T-helper 2 cell treated with Interferon-gamma antibody and Interleukin-4, amounts not matched to agents 100 ng/mL and 5 ng/mL, for 36 hours (primary cell): ENCODE data around the gene UBE2U. TPM values are rescaled to one million over a fixed set of nuclear protein-coding genes. Genes with fewer than 3 reads are reported as not detected.

ENCODE experiments used
- intact Hi-C: fragments of 100-400 bp; cut with micrococcal nuclease; formaldehyde crosslinking; loops from one replicate; pipeline ENCODE4 v1.15.1; 2023
- total RNA-seq: library from RNA; stranded (reverse); gene quantifications from 2 replicates; pipeline ENCODE4 v1.2.3, GENCODE V29; 2022

Gene UBE2U, protein sequence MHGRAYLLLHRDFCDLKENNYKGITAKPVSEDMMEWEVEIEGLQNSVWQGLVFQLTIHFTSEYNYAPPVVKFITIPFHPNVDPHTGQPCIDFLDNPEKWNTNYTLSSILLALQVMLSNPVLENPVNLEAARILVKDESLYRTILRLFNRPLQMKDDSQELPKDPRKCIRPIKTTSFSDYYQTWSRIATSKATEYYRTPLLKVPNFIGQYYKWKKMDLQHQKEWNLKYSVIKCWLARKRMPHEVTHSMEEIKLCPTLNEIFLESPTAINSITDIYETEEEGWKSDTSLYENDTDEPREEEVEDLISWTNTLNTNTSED
- total RNA-seq, result not detected in 2 replicates

DNA sequence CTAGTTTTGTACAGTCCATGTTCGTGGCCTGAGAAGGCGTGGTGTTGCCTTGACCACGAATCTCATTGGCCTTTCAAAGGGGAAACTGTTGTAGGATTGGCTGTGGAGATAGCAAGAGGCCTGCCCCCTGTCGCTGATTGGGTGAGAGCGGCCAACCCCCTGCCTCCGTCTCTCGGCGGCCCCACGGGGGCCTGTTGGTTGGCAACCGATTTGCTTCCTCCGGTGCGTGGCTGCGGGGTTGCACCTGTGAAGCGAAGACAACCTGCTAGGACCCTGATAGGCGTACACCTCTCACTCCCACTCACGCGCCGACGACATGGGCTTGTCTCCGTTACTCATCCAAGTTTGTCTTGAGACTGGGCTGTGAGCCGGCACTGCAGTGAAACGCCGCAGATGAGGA, at the start of gene UBE2U:
Gene UBE2U, plus strand, starts transcription at position 204 of the 400 bp plus-strand sequence. CDS start 428 bp downstream, outside the sequence.
- intact Hi-C loops, result no loop called here

DNA sequence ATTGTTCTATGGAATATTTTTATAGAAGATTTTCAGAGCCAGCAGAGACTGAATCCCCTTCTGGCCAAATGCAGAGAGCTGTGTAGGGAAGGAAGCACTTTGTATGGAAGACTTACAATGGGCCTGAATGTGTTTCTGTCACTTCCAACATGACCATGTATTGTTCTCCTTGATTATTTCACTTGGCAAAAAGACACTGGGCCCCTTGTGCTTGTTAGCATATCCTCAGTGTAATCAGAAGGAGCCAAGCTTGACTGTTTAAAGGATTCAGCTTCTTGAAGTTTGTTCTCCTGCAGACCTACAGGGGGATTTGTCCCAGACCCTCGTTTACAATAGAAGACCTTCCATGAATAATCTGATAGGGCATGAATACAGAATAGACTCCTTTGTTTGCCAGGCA, 48.1 kb upstream of the UBE2U start:
- intact Hi-C loops, result no loop called here

DNA sequence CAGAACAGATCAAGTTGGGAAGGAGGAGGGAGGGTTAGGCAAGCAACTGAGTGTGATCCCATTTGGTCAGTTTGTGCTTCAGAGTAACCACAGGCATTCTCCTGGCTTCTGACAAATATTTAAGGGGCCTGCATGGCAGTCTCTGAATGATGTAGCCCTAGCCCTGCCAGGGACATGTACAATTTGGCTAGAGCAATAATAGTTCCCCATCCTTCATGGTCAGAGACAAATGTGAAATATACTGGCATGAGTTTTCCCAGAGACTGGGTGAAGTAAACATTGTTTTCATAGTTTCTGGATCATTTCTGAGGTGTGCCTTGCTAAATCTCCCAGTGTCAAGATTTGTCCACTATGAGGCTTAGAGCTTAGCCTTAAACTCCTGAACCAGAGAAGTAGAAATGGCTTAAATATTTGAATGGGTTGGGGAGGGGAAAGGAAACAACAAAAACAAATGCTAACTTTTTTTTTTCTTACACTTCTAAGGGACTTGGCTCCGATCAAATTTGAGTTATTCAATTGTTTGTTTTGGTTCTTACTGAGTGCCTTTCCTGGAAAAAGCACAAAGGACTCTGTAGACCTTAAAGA, 42.0 kb upstream of the UBE2U start:
- intact Hi-C loops, result no loop called here

DNA sequence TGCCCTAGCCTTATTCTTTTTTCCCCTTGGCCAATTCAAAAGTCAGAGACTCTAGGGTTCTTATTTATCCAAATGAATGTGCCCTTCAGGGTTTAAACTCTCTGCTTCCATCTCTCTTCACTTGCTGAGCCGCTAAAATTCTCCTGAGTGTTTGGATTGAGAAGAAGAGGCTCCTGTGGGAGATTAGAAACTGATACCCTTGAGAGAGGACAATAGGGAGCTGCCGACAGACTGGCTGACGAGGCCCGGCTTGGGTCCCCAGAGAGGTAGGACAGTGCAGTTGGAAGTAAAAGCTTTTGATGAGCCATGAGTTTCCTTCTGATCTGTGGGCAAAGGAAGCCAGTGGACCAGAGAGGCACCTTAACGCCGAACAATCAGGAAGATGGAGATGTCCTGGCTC, 41.3 kb upstream of the UBE2U start:
- intact Hi-C loops, result no loop called here

DNA sequence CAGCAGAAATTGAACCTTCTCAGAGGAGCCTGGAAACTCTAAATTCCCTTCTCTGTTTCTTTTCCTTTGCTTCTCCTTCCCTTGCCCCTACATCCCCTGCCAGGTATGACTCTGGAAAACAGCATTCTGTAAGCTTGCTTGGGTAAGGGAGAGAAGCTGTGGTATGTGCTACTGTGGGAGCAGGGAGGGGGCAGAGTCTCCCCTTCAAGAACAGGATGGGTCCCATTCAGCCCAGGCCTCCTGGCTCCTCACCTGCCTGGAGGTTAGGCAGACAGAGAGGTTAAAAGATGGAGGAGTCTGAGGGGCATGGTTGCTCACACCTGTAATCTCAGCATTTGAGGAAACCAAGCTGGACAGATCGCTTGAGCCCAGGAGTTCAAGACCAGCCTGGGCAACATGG, 40.6 kb upstream of the UBE2U start:
- intact Hi-C loops, result no loop called here

DNA sequence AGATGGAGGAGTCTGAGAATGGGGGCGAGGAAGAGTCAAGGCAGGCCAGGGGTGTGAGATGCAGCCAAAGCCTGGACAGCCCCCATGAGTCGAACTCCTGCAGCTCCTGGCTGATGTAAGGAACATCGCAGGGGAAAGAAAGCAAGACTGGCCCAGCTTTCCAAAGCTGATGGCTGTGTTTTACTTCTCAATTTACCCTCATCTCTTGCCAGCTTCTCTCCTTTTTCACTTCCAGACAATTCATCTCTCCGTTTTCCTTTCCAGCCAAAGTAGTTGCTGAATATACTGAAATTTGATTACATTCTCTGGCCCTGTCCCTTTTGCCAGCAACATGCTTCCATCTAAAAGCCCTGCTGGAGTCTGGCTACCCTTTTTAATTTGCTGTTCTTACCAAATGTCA, 40.0 kb upstream of the UBE2U start:
- intact Hi-C loops, result no loop called here

DNA sequence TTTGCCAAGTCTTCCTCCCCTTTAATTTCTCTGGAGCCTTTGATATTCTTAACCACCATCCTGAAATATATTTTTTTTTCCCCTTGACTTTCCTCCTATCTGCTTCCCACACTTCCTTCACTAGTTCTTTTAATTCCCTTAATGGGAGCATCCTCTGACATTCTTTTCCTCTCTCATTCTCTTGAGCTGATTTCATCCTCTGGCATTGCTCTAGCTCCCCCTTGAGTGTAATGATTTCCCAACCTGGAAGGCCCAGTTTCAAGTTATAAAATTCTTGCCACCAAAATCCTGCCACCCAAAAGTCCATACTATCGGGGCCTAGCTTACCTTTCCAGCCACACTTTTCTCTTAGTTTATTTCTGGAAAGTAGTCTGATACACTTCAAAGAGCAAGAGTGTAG, 39.5 kb upstream of the UBE2U start:
- intact Hi-C loops, result no loop called here

DNA sequence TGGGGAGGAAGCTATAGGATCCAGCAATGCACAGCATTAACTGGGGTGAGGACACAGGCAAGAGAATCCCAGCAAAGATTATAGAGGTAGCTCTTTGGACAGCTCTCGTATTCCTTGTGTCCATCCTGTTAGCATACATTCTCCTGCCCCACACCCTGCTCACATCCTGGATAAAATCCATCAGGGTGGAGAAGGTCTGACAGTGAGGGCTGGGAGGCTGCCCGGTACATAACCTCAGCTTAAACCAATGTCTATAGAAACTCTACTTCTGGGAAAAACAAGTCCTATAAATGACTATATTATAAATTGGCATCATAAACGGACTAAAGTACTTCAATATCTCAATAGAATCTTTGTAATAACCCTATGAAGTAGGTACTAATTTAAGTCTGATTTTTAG, 36.8 kb upstream of the UBE2U start:
- intact Hi-C loops, result no loop called here

DNA sequence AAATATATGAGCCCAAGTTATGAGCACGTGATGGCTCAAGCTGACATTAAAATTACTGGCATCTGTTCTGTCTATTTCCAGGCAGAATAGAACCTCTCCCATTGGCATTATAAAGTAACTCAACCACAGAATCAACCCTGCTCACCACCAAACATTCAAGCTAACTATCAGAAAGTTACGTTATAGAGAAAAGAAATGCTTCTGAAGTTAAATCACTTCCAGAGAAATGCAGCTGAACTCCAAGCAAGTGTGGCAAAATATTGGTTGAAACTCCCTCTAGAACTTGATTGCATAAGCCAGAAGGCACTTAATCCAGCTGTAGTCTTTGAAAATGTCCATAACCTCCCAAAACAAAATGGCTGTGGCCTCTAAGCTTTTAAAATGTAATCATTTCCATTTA, 36.2 kb upstream of the UBE2U start:
- intact Hi-C loops, result no loop called here

DNA sequence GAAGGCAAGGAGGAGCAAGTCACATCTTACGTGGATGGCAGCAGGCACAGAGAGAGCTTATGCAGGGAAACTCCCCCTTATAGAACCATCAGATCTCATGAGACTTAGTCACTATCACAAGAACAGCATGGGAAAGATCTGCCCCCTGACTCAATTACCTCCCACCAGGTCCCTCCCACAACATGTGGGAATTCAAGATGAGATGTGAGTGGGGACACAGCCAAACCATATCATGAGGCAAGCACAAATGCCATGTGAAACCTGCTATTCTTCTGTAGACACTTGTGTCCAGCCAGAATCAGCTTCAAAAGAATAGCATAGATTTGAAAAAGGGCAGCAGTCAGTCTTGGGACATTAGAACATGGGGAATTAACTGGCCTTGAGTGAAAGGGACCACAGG, 32.2 kb upstream of the UBE2U start:
- intact Hi-C loops, result no loop called here

DNA sequence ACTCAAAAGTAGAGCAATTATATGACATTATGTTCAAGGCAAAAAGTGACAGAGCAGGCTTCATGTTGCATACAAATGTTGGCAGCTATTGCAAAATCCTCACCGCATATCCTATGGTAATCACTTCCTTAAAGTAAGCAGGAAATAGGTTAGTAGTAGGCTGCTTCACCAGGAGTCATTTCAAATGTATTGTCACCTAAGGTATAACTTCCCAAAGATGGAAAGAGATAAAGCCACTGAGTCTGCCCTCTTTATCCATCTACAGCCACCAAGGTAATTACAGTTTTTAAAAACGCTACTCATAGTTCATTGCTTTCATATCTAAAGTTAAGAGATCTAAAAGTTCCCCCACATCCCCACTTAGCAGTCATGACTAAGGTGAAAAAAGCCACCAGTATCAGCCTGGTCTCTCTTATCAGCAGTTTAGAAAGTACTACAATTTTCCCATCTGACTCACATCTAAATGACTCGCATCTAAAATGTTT, 31.6 kb upstream of the UBE2U start:
- intact Hi-C loops, result no loop called here

DNA sequence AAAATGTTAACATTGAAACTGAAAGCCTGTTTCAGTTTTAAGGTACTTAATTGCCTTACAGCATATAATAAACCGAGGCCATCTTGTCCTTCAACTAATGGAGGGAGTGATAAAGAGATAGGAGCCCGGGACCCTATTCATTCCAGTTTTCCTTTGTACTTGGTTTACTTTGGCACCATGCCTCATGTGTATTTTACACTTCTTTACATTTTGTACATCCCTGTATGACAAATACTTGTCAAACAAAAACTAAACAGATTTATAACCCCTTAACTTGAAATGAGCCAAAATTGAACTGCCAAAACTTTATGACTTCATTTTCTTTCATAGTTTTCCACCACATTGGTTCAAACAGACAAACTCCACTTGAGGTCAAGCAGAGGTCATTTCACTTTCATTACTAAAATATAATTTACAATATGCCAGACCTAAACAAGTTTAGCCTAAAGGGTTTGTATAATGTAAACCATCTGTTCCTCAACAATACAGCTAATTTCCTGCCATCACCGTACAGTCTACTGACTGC, 30.9 kb upstream of the UBE2U start:
- intact Hi-C loops, result no loop called here

DNA sequence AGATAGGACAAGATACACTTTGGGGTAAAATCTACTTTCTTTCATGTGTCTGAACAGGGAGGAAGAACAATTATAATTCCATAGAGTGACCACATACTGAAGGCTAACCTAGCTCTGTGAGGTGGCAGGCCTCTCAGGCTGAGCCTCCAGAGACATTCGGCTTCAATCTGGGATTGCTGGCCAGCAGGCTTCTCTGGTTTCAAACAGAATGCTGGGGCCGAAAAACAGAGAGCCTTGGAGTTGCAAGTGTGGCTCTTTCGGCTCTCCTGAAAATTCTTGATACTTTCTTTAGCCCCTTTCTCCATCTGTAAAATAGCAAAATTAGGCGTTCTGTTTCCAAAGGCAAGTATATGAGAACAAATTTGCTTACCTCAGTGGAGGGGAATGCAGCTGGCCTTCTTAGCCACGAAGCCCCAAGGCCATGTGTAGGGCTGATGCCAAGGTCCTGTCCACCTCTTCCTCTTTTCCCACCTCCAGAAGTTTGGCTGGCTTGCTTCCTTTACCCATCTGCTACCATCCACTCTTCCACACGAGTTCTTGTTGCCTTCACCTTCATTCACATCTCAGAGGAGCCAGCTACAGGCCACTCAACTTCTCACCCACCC, 30.0 kb upstream of the UBE2U start:
- intact Hi-C loops, result no loop called here

DNA sequence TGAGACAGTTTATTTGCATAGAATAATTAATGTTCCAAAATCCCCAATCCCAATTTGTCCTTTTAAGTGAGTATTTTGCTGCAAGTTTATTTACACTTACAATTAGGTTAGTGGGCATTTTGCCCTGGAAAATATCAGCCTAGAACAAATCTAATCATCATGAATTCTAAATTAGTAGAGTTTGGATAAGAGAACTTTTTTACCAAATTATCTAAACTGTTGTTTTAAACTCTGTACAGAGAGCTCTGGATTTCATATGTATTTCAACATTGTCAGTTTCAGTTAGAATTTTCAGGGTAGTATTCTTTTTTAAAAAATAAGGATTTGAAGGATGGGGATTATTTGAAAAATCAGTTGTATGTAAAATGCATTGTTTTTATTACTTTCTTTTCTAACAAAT, 27.8 kb upstream of the UBE2U start:
- intact Hi-C loops, result no loop called here

DNA sequence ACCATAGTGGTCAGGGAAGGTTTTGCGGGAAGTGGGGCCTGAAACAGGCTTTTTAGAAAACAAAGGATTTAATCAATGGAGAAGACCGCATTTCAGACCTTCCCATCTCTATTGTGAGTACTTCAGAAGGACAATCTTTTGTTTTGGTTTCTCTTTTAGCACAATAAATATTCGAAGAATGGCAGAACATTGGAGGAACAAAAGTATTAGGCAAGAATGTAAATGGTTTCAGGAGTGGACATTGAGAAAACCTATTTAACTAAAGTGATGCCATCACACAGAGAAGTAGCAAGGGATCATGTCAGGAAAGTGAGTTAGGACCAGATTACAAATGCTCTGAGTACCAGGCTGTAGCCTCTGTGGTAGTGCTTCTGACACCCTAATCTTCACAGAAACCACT, 26.8 kb upstream of the UBE2U start:
- intact Hi-C loops, result no loop called here

DNA sequence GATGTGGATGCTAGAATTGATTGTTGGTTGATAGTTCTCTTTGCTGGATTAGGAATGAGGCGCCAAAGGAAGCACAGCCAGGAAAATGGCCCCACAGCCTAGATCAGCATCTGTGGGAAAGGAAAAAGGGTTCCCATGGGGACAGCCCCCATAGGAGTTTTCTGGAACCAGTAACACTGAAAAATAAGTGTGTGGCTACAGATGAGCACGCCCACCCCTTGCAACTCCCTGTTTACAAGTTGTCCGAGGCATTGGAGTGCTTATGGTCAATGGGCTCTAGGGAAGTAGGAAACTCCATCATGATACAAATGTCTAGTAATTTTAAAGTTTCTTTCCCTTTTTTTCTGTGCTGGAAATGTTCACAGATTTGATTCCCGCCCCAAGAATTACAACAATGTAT, 23.8 kb upstream of the UBE2U start:
- intact Hi-C loops, result no loop called here

DNA sequence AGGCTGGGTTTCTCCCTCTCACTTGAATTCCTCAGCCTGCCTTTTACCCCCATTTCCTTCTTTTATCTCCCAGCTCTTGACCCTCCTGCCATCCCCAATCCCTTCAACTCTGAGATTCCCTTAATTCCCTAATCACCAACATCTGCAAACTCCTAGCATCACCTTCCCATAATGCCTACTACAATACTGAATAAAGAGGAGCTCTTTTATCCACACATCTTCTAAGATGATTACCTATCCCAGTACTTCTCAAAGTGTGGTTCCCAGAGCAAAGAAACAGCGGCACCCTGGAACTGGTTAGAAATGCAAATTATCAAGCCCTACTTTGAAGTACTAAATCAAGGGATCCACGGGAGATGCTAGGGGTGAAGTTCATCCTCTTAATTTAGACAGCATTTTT, 21.2 kb upstream of the UBE2U start:
- intact Hi-C loops, result no loop called here

DNA sequence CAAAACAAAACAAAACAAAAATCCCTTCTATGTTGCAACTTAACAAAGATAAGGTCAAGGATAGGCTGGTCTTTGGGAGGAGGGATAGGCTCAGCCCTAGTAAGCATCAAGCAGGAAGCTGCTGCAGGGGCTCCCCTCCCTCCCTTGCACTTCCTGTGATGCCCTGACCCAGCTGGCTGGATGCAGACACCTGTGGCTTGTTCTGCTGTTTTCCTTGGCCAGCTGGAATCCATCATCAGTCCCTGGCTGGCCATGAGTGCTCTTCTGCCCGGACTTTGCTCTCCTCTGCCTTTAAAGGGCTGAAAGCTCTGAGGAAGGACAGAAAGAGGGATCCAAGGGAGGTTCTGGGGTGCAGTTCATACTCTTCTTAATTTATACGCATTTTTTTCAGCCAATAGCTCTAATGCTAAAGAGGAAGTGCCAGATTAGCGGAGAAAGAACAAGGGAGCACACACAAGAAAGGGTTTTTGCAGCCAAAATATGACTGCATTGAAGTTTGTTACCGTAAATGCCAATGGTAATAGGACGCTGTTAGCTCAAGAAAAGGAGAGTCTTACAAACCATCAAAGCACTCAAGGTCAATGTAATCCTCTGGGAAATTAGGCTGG, 19.9 kb upstream of the UBE2U start:
- intact Hi-C loops, result no loop called here

DNA sequence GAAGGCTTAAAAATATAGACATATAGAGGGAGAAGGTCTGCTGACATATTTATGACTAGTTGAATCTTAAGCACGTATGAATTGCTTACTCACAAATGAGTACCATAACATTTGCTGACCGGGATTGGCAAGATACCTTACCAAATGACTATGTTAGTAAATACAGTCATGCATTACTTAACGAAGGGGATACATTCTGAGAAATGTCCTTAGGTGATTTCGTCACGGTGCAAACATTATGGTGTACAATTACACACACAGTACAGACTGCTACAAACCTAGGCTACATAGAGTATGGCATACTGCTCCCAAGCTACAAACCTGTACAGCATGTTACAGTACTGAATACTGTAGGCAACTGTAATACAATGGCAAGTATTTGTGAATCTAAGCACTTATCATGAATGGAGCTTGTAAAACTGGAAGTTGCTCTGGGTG, 19.4 kb upstream of the UBE2U start:
- intact Hi-C loops, result no loop called here

DNA sequence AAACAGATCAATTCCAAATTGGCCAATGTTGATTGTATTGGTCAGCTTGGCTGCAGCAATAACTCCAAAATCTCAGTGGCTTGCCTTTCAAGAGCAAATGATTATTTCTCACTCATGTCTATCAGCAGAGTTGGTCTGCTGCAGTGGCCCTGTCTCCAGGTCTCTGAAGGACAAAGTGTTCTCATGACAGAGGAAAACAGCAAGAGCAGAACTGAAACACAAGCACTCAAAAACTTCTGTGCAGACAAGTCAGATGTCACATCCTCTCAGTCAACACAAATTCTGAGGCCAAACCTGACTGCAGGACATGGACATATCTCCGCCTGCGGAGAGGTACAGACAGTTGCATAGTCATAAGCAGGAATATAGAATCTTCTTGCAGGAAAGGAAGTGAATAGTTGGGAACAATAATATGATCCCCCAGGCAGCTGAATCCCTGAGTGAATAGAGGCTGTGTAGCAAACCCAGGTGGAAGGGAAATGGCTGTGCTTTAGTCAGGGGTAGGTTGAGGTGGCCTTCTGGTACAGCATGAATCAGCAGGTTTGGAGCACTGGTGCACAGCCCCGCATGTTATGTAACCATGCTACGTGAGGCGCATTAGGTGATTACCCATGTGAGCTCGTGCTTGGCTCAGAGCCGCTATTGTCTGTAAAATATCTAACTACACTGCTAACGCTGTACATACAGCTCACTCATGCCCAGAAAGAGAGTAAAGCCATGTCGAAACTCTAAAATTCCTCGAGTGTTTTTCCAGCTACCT, 17.1 kb upstream of the UBE2U start:
- intact Hi-C loops, result no loop called here

DNA sequence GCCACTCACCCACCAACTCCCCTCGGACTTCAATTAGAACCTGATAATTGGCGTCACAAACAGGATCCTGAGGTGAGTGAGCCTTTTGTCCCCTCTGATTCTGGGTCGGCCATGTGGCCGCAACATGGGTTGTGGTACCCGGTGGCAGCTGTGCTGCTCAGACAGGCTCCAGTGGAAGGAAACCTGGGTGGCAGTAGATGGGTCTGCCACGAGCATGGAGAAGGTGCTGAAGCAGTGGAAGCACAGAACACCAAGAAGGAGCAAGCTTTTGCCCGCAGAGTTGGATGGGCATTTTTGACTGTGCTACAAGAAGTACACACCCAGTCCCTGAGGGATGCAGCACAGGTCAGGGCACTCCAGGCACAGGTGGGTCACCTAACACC, 16.5 kb upstream of the UBE2U start:
- intact Hi-C loops, result no loop called here
